ENCODE results near the gene CFAP61.

- no peak for TF ChIP-seq NR1H2 (CRISPR knock-in tag; IDR thresholded peaks at IDR 0.05)
- TF ChIP-seq ARID4B (CRISPR knock-in tag; IDR thresholded peaks at IDR 0.05; ENCODE audit: borderline replicate concordance), result no peak
- no peak for TF ChIP-seq ZNF232 (CRISPR knock-in tag; IDR thresholded peaks at IDR 0.05)
- TF ChIP-seq ATF2 (CRISPR knock-in tag; IDR thresholded peaks at IDR 0.05; ENCODE audit: borderline replicate concordance, low read depth), result no peak
- TF ChIP-seq, protein P1, sequence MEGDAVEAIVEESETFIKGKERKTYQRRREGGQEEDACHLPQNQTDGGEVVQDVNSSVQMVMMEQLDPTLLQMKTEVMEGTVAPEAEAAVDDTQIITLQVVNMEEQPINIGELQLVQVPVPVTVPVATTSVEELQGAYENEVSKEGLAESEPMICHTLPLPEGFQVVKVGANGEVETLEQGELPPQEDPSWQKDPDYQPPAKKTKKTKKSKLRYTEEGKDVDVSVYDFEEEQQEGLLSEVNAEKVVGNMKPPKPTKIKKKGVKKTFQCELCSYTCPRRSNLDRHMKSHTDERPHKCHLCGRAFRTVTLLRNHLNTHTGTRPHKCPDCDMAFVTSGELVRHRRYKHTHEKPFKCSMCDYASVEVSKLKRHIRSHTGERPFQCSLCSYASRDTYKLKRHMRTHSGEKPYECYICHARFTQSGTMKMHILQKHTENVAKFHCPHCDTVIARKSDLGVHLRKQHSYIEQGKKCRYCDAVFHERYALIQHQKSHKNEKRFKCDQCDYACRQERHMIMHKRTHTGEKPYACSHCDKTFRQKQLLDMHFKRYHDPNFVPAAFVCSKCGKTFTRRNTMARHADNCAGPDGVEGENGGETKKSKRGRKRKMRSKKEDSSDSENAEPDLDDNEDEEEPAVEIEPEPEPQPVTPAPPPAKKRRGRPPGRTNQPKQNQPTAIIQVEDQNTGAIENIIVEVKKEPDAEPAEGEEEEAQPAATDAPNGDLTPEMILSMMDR (IDR thresholded peaks at IDR 0.05), result no peak
- TF ChIP-seq, protein P2, sequence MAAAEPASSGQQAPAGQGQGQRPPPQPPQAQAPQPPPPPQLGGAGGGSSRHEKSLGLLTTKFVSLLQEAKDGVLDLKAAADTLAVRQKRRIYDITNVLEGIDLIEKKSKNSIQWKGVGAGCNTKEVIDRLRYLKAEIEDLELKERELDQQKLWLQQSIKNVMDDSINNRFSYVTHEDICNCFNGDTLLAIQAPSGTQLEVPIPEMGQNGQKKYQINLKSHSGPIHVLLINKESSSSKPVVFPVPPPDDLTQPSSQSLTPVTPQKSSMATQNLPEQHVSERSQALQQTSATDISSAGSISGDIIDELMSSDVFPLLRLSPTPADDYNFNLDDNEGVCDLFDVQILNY (CRISPR knock-in tag; IDR thresholded peaks at IDR 0.05), result no peak
Measured at GRCh38 chr20:20293691-20294385, 241.5 kb downstream of the CFAP61 start.
